Neuronal stem cell (in vitro differentiated cells): ENCODE results near the gene SMG7.

Source experiments
- DNase-seq: peaks from one replicate; pipeline ENCODE4 v3.0.0-alpha.2; 2013; ENCODE audit warnings: low spot score
- H2AFZ ChIP-seq: one replicate; pipeline ENCODE4 v1.6.1; 2013; ENCODE audit warnings: mild to moderate bottlenecking, low read length, inconsistent platforms
- H2AK5ac ChIP-seq: 2 replicates; pipeline ENCODE4 v1.6.1; 2013; ENCODE audit warnings: low read depth, mild to moderate bottlenecking, inconsistent platforms, low read length, moderate library complexity, mixed read lengths
- H2BK120ac ChIP-seq: 2 replicates; pipeline ENCODE4 v1.6.1; 2013; ENCODE audit warnings: low read depth, mild to moderate bottlenecking, inconsistent platforms, low read length, moderate library complexity, mixed read lengths
- H2BK12ac ChIP-seq: one replicate; pipeline ENCODE4 v1.6.1; 2013; ENCODE audit warnings: low read length, inconsistent platforms
- H2BK15ac ChIP-seq: 2 replicates; pipeline ENCODE4 v1.6.1; 2013; ENCODE audit warnings: mild to moderate bottlenecking, low read length, inconsistent platforms, mixed read lengths
- H2BK5ac ChIP-seq: one replicate; pipeline ENCODE4 v1.6.1; 2013; ENCODE audit warnings: inconsistent platforms, mild to moderate bottlenecking, low read length, moderate library complexity
- H3K14ac ChIP-seq: one replicate; pipeline ENCODE4 v1.6.1; 2013; ENCODE audit warnings: low read length, inconsistent platforms
- H3K18ac ChIP-seq: 2 replicates; pipeline ENCODE4 v1.6.1; 2013; ENCODE audit warnings: low read length, inconsistent platforms
- H3K23ac ChIP-seq: 2 replicates; pipeline ENCODE4 v1.6.1; 2013; ENCODE audit warnings: low read depth, mild to moderate bottlenecking, mixed read lengths, low read length, inconsistent platforms; ENCODE audit not compliant: poor library complexity
- H3K27ac ChIP-seq: replicated peaks from 3 replicates; pipeline ENCODE4 v1.5.1; 2013; ENCODE audit warnings: low read length, inconsistent platforms
- H3K27me3 ChIP-seq, 3 experiments: 2 replicates each; pipeline ENCODE4 v1.6.1; 2013; ENCODE audit warnings: low read length in 3 of 3, mild to moderate bottlenecking in 2 of 3, inconsistent platforms in 1 of 3, low read depth in 1 of 3, mixed read lengths in 1 of 3, moderate library complexity in 1 of 3; ENCODE audit not compliant: control insufficient read depth in 3 of 3, insufficient read depth in 3 of 3
- H3K36me3 ChIP-seq, 2 donors: replicated peaks in 1 of 2; 2 replicates each; pipeline ENCODE4 v1.6.1; 2013; ENCODE audit warnings: low read length in 2 of 2; ENCODE audit not compliant: control insufficient read depth in 2 of 2, insufficient read depth in 2 of 2
- H3K4ac ChIP-seq: 2 replicates; pipeline ENCODE4 v1.6.1; 2013; ENCODE audit warnings: inconsistent platforms, mild to moderate bottlenecking, low read length, moderate library complexity
- H3K4me1 ChIP-seq, 2 donors: 1 replicate in 1 of 2; 2 replicates in 1 of 2; pipeline ENCODE4 v1.6.1; 2013; ENCODE audit warnings: low read length in 2 of 2, low read depth in 1 of 2; ENCODE audit not compliant: control insufficient read depth in 2 of 2, insufficient read depth in 1 of 2
- H3K4me2 ChIP-seq: one replicate; pipeline ENCODE4 v1.6.1; 2013; ENCODE audit warnings: mild to moderate bottlenecking, low read length, inconsistent platforms; ENCODE audit not compliant: insufficient read depth, poor library complexity, severe bottlenecking
- H3K4me3 ChIP-seq, 2 donors: 2 replicates each; pipeline ENCODE4 v1.5.1; 2013; ENCODE audit warnings: low read length in 2 of 2, mild to moderate bottlenecking in 2 of 2, inconsistent platforms in 1 of 2, moderate library complexity in 1 of 2
- H3K79me1 ChIP-seq: one replicate; pipeline ENCODE4 v1.6.1; 2013; ENCODE audit warnings: low read depth, mild to moderate bottlenecking, inconsistent platforms, low read length, moderate library complexity
- H3K9ac ChIP-seq: one replicate; pipeline ENCODE4 v1.6.1; 2013; ENCODE audit warnings: mild to moderate bottlenecking, low read depth, low read length, inconsistent platforms; ENCODE audit not compliant: poor library complexity
- H3K9me3 ChIP-seq, 2 donors: replicated peaks in 1 of 2; 2 replicates each; pipeline versions ENCODE3 to v1.6.1; 2013; ENCODE audit warnings: low read length in 2 of 2, mild to moderate bottlenecking in 2 of 2, inconsistent platforms in 1 of 2, low read depth in 1 of 2, mixed read lengths in 1 of 2, moderate library complexity in 1 of 2; ENCODE audit not compliant: control insufficient read depth in 2 of 2, insufficient read depth in 1 of 2
- H4K8ac ChIP-seq: one replicate; pipeline ENCODE4 v1.6.1; 2013; ENCODE audit warnings: low read depth, mild to moderate bottlenecking, inconsistent platforms, low read length, moderate library complexity
- H4K91ac ChIP-seq: one replicate; pipeline ENCODE4 v1.6.1; 2013; ENCODE audit warnings: low read length, low read depth, mild to moderate bottlenecking, inconsistent platforms; ENCODE audit not compliant: poor library complexity
- WGBS, 2 donors: extraction: QIAGEN DNeasy Blood & Tissue Kit; methylation state at CpG; one replicate each; pipeline ENCODE4 v1.1.7; 2013; ENCODE audit warnings: missing lambda C conversion rate in 2 of 2, mixed read lengths in 1 of 2; ENCODE audit not compliant: insufficient read length in 2 of 2, insufficient replicate concordance in 1 of 2; ENCODE audit errors: extremely low coverage in 2 of 2; 5-methylcytosine and 5-hydroxymethylcytosine counted together

Gene SMG7

GRCh38 chr1:183584147-183584546 lies 111.8 kb downstream of the SMG7 start:
- no CpG with 5 or more reads among the region's 5 CpGs for WGBS, 2 donors
- Histone ChIP-seq H2BK5ac (no peak overlapping the region), H3K23ac (no peak overlapping the region), H2AK5ac (no peak overlapping the region), H3K27me3 (peaks cover 0 to 3% (median 0%) of the 10 kb centered on the region in 3 experiments), H4K91ac (no peak overlapping the region), H2BK120ac (no peak overlapping the region), H3K4me2 (no peak overlapping the region), H2BK12ac (no peak overlapping the region), H3K4me1 (peaks cover 0 to 4% of the 10 kb centered on the region in 2 donors), H3K9ac (no peak overlapping the region), H3K4ac (no peak overlapping the region), H3K27ac (no peak overlapping the region), H3K36me3 (no peaks in the 10 kb centered on the region), H3K4me3 (no peak overlapping the region), H4K8ac (no peak overlapping the region), H3K14ac (no peak overlapping the region), H3K18ac (no peak overlapping the region), H2AFZ (no peak overlapping the region), H2BK15ac (no peak overlapping the region), H3K79me1 (no peaks in the 10 kb centered on the region), H3K9me3 (peaks cover 0 to 2% of the 10 kb centered on the region in 2 donors)
- no peak for DNase-seq

- no peaks in the 10 kb centered on the region for H3K79me1 ChIP-seq
- H4K8ac ChIP-seq: no peak overlapping the region
- H3K9me3 ChIP-seq: peaks cover 0 to 2% of the 10 kb centered on the region in 2 donors
- no peak overlapping the region for H2BK5ac ChIP-seq
- H2BK12ac ChIP-seq: no peak overlapping the region
- no peak overlapping the region for H3K14ac ChIP-seq
- no CpG with 5 or more reads among the region's 6 CpGs for WGBS, 2 donors
- H3K27me3 ChIP-seq: peaks cover 0 to 3% (median 0%) of the 10 kb centered on the region in 3 experiments
- no peak overlapping the region for H2AFZ ChIP-seq
- H3K4me3 ChIP-seq: no peak overlapping the region
- no peak overlapping the region for H2BK15ac ChIP-seq
- H3K23ac ChIP-seq: no peak overlapping the region
- no peak overlapping the region for H3K4ac ChIP-seq
- no peak overlapping the region for H4K91ac ChIP-seq
- H3K9ac ChIP-seq: no peak overlapping the region
- no peaks in the 10 kb centered on the region for H3K36me3 ChIP-seq
- H3K4me2 ChIP-seq: no peak overlapping the region
- no peak overlapping the region for H3K18ac ChIP-seq
- DNase-seq: no peak
- H3K27ac ChIP-seq: no peak overlapping the region
- peaks cover 0 to 4% of the 10 kb centered on the region in 2 donors for H3K4me1 ChIP-seq
- no peak overlapping the region for H2BK120ac ChIP-seq
- no peak overlapping the region for H2AK5ac ChIP-seq
These were observed 112.7 kb downstream of the SMG7 start for GRCh38 chr1:183585038-183585437.

GRCh38 chr1:183586455-183586854 lies 114.2 kb downstream of the SMG7 start:
- Histone ChIP-seq H2AFZ (no peak overlapping the region), H3K9me3 (peaks cover 0 to 2% of the 10 kb centered on the region in 2 donors), H2BK12ac (no peak overlapping the region), H3K23ac (no peak overlapping the region), H2BK15ac (no peak overlapping the region), H3K27me3 (peaks cover 0 to 3% (median 0%) of the 10 kb centered on the region in 3 experiments), H3K18ac (no peak overlapping the region), H2BK5ac (no peak overlapping the region), H3K4ac (no peak overlapping the region), H2BK120ac (no peak overlapping the region), H3K36me3 (no peaks in the 10 kb centered on the region), H3K14ac (no peak overlapping the region), H3K79me1 (no peaks in the 10 kb centered on the region), H4K91ac (no peak overlapping the region), H3K4me2 (no peak overlapping the region), H3K9ac (no peak overlapping the region), H4K8ac (no peak overlapping the region), H3K4me3 (no peak overlapping the region), H2AK5ac (no peak overlapping the region), H3K27ac (no peak overlapping the region), H3K4me1 (peaks cover 0 to 4% of the 10 kb centered on the region in 2 donors)
- DNase-seq: no peak
- no CpG with 5 or more reads among the region's 1 CpG for WGBS, 2 donors

- DNase-seq: no peak
- H3K23ac ChIP-seq: no peak overlapping the region
- H3K27ac ChIP-seq: no peak overlapping the region
- H3K4me2 ChIP-seq: no peak overlapping the region
- H2BK12ac ChIP-seq: no peak overlapping the region
- peaks cover 0 to 4% of the 10 kb centered on the region in 2 donors for H3K4me1 ChIP-seq
- H2AFZ ChIP-seq: no peak overlapping the region
- peaks cover 0 to 5% (median 0%) of the 10 kb centered on the region in 3 experiments for H3K27me3 ChIP-seq
- H4K91ac ChIP-seq: no peak overlapping the region
- no peaks in the 10 kb centered on the region for H3K79me1 ChIP-seq
- no peak overlapping the region for H2BK5ac ChIP-seq
- peaks cover 0 to 2% of the 10 kb centered on the region in 2 donors for H3K9me3 ChIP-seq
- H3K4ac ChIP-seq: no peak overlapping the region
- no peak overlapping the region for H3K9ac ChIP-seq
- no peak overlapping the region for H3K14ac ChIP-seq
- H2AK5ac ChIP-seq: no peak overlapping the region
- no peak overlapping the region for H2BK120ac ChIP-seq
- H2BK15ac ChIP-seq: no peak overlapping the region
- whole genome bisulfite sequencing, 2 donors: no CpG with 5 or more reads among the region's 8 CpGs
- H3K36me3 ChIP-seq: no peaks in the 10 kb centered on the region
- H4K8ac ChIP-seq: no peak overlapping the region
- no peak overlapping the region for H3K4me3 ChIP-seq
- H3K18ac ChIP-seq: no peak overlapping the region
These were observed 114.6 kb downstream of the SMG7 start for GRCh38 chr1:183586926-183587325.
